HG03025 (cell line): ENCODE results near the gene PRKACA.
"Not testable (repeated sequence)": the region's sequence is repeated elsewhere in the genome, so short reads cannot be mapped to it uniquely, and the experiment has no call there.

Experiments used
- ATAC-seq: cut with Tn5 transposase; IDR thresholded peaks from one replicate; pipeline ENCODE4 v1.9.1; 2021; ENCODE audit warnings: mild to moderate bottlenecking, moderate library complexity; ENCODE audit not compliant: unreplicated experiment, low FRiP score

Gene PRKACA

DNA sequence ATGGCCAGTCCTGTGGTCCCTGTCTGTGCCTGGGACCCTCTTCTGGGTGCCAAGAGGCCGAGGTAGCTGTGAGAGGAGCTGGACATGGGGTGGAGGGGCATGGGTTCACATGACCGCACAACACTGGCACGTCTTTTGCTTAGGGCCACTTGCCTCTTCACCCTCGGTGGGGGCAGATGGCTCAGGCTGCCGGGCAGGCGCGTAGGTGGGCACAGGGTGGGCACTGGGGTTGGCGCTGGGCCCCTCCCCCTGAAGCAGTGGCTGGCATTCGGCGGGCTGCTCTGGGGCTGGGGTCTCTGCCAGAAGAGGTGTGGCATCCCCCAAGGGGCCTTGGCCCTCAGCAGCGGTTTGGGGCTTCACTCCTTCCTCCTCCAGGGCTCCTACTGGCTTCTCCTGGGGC, 64.1 kb downstream of the PRKACA start:
- no peak for ATAC-seq

DNA sequence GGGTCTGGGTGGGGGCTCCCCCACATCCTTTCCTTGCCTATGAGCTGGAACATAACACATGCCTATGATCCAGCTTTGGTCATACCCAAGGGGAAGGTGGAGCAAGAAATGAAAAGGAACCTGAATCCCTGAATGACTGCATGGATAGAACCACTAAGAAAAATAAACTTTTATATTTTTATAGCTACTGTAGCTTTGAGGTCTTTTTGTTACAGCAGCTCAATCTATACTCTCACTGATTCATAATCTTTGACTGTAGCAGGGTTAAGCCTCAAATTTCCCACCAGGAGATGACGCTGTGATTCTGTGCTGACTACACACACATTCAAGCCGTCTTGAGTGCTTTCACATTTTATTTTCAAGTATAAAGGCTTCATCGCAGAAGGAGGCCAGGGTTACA, 64.5 kb downstream of the PRKACA start:
- ATAC-seq = no peak

DNA sequence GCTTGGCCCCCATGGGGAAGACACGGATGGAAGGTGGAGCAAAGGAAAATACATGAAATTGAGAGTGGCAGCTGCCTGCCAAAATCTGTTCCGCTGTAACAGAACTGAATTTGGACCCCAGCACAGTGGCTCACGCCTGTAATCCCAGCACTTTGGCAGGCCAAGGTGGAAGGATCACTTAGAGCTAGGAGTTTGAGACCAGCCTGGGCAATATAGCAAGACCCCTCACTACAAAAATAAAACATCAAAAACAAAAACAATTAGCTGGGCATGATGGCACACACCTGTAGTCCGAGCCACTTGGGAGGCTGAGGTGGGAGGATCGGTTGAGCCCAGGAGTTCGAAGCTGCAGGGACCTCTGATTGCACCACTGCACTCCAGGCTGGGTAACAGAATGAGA, 65.1 kb downstream of the PRKACA start:
- no peak for ATAC-seq

DNA sequence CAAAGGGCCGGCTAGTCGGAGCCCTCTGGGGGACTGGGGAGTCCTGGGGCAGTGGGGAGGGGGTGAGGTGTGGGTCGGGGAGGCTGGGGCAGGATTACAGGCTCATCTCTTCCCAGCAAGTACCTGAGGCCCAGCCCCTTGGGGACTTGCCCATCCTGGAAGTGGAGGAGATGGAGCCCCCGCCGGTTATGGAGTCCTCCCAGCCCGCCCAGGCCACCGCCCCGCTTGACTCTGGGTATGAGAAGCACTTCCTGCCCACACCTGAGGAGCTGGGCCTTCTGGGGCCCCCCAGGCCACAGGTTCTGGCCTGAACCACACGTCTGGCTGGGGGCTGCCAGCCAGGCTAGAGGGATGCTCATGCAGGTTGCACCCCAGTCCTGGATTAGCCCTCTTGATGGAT, 65.6 kb downstream of the PRKACA start:
- no peak for ATAC-seq

DNA sequence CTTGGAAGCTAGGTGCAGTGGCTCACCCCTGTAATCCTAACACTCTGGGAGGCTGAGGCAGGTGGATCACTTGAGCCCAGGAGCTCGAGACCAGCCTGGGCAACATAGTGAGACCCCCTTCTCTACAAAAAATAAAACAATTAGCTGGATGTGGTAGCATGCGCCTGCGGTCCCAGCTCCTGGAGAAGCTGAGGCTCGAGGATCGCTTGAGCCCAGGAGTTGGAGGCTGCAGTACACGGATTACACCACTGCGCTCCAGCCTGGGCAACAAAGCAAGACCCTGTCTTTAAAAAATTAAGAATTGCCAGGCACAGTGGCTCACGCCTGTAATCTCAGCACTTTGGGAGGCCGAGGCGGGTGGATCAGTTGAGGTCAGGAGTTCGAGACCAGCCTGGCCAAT, 66.6 kb downstream of the PRKACA start:
- not testable (repeated sequence) for ATAC-seq

DNA sequence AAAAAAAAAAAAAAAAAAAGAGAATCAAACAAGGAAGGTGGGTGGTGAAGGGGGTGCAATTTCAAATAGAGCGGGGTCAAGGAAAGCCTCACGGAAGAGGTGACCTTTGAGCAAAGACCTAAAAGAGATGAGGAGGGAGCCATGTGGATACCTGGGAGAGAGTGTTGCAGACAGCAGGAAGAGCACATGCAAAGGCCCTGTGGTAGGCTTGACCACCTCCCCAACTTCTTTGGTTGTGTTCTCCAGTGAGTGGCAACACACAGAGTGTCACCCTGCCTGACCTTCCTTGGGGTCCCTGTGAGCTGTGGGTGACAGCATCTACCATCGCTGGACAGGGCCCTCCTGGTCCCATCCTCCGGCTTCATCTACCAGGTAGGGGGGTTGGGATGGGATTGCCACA, 67.0 kb downstream of the PRKACA start:
- ATAC-seq = no peak

GRCh38 chr19:14048443-14049153, 69.0 kb downstream of the PRKACA start:
- ATAC-seq = no peak

- not testable (repeated sequence) for ATAC-seq
Observed at GRCh38 chr19:14047866-14048265, 69.7 kb downstream of the PRKACA start.

DNA sequence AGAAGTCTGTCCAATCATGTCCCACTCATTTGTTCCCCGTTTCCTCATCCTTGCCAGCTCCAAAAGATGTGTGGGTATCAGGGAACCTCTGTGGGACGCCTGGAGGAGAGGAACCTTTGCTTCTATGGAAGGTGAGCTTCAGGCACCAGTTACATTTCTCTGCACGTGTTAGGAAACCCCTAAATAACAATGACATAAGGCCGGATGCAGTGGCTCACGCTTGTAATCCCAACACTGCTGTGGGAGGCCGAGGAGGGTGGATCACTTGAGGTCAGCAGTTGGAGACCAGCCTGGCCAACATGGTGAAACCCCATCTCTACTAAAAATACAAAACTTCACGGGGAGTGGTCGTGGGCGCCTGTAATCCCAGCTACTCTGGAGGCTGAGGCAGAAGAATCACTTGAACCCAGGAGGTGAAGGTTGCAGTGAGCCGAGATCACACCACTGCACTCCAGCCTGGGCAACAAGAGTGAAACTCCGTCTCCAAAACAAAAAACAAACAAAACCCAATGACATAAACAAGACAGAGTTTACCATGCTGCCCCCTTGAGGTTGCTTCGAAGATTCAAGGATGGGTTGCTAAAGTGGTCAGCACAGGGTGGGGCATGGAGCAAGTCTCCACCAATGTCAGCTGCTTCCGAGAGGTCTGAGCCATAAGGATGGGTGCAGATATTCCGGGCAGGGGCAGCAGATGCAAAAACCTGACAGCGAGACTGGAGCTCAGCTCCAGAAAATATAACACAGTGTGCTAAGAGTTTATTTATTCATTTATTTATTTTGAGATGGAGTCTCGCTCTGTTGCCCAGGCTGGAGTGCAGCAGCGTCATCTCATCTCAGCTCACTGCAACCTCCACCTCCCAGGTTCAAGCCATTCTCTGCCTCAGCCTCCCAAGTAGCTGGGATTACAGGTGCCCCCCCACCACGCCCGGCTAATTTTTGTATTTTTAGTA, 74.6 kb downstream of the PRKACA start:
- ATAC-seq = not testable (repeated sequence)
